Upper lobe of left lung (tissue), 4 donors: ENCODE results near the gene RBM10.

ENCODE experiments used
- EP300 ChIP-seq, 4 donors: sonication (generic); formaldehyde crosslinking; IDR thresholded peaks; one replicate each; pipeline ENCODE4 v1.5.1; 2017; ENCODE audit warnings: antibody characterized with exemption in 4 of 4, control low read depth in 2 of 4
- TF ChIP-seq, protein P1 (sequence below), 6 experiments: fragments of 450-650 bp in 4 of 6; fragments of 200-600 bp in 2 of 6; sonication (generic) in 2 of 6; IDR thresholded peaks; one replicate each; pipeline ENCODE4 v1.5.1; 2016 to 2019; ENCODE audit warnings: antibody characterized with exemption in 6 of 6

DNA sequence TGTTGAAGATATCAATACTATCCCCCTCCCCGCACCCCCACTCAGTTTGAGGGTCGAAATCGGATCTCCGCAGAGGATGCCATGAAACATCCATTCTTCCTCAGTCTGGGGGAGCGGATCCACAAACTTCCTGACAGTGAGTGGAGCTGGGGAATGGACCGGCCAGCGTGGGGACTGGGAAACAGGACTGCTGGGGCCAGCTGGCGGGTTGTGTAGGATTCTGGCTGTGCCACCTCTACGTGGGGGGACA, 82.2 kb downstream of the RBM10 start:
- no peak for TF ChIP-seq EP300 (IDR thresholded peaks at IDR 0.05)
- TF ChIP-seq, protein P1, sequence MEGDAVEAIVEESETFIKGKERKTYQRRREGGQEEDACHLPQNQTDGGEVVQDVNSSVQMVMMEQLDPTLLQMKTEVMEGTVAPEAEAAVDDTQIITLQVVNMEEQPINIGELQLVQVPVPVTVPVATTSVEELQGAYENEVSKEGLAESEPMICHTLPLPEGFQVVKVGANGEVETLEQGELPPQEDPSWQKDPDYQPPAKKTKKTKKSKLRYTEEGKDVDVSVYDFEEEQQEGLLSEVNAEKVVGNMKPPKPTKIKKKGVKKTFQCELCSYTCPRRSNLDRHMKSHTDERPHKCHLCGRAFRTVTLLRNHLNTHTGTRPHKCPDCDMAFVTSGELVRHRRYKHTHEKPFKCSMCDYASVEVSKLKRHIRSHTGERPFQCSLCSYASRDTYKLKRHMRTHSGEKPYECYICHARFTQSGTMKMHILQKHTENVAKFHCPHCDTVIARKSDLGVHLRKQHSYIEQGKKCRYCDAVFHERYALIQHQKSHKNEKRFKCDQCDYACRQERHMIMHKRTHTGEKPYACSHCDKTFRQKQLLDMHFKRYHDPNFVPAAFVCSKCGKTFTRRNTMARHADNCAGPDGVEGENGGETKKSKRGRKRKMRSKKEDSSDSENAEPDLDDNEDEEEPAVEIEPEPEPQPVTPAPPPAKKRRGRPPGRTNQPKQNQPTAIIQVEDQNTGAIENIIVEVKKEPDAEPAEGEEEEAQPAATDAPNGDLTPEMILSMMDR (IDR thresholded peaks at IDR 0.05) = no peak
